Mesodermal cell (in vitro differentiated cells): Measurements from ENCODE around the gene PSAPL1.
"Not testable (repeated sequence)": the region's sequence is repeated elsewhere in the genome, so short reads cannot be mapped to it uniquely, and the experiment has no call there.

Experiments used
- H3K27ac ChIP-seq: 2 replicates; pipeline ENCODE4 v1.7.0; 2013; ENCODE audit warnings: mild to moderate bottlenecking, low read depth, low read length, moderate library complexity; ENCODE audit not compliant: severe bottlenecking
- H3K36me3 ChIP-seq: 2 replicates; pipeline ENCODE4 v1.7.1; 2013; ENCODE audit warnings: mild to moderate bottlenecking, low read length, moderate library complexity; ENCODE audit not compliant: control insufficient read depth, insufficient read depth
- H3K4me1 ChIP-seq: one replicate; pipeline ENCODE4 v1.7.1; 2013; ENCODE audit warnings: mild to moderate bottlenecking, low read length; ENCODE audit not compliant: insufficient read depth, control insufficient read depth, poor library complexity, severe bottlenecking
- H3K4me3 ChIP-seq: 2 replicates; pipeline ENCODE4 v1.7.0; 2013; ENCODE audit warnings: low read length, control low read depth, mild to moderate bottlenecking; ENCODE audit not compliant: insufficient read depth, poor library complexity, severe bottlenecking; ENCODE audit errors: extremely low read depth
- H3K9me3 ChIP-seq: 2 replicates; pipeline ENCODE4 v1.7.1; 2013; ENCODE audit warnings: mild to moderate bottlenecking, low read length, moderate library complexity; ENCODE audit not compliant: control insufficient read depth
- WGBS, 2 experiments: methylation state at CpG; one replicate each; pipeline ENCODE4 v1.1.5; 2013; ENCODE audit warnings: missing lambda C conversion rate in 2 of 2; ENCODE audit not compliant: insufficient coverage in 2 of 2; 5-methylcytosine and 5-hydroxymethylcytosine counted together

Gene PSAPL1

DNA sequence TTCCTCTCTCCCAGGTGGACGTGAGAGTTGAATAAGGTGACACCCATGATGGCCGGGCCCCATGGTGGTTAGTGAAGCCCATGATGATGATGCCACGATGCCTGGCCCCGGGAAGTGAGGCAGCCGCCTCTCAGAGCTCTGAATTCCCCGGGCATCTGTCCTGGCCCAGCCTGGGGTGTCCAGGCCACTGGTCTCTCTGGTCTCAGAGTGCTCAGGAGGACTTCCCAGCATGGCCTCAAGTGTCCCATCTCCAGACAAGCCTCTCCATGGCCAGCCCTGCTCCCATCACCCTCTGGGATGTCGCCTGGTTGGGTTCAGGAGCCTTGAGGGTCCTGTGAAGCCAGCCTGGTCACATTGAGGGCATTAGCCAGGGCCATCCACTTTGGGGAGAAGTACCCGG, 24.7 kb upstream of the PSAPL1 start:
- H3K36me3 ChIP-seq, result no peaks in the 10 kb centered on the region
- 78 to 87% methylated on average over 5 to 8 of the region's 8 CpGs for WGBS, 2 experiments
- H3K4me1 ChIP-seq, result no peaks in the 10 kb centered on the region
- H3K27ac ChIP-seq, result no peak overlapping the region
- no peak overlapping the region for H3K4me3 ChIP-seq
- H3K9me3 ChIP-seq, result no peaks in the 10 kb centered on the region

DNA sequence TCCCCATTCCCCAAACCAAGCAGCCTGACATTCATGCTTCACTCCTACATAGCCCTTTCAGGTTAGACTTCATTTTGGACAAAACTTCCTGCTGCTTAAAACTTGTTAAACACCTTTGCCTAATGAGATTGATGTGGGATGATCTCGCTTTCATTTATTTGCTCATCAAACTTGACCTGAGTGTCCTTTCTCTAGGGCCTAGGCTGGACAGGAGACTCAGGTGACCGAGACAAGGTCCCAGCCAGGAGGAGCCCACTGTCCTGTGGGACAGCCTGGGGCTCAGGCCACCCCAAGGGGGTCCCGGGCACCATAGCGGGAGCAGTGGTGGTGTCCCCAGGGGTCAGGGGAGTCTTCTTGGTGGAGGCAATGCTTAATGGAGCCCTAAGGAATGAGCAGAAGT, 23.7 kb upstream of the PSAPL1 start:
- WGBS, 2 experiments, result 90 to 95% methylated on average over 3 to 4 of the region's 4 CpGs

DNA sequence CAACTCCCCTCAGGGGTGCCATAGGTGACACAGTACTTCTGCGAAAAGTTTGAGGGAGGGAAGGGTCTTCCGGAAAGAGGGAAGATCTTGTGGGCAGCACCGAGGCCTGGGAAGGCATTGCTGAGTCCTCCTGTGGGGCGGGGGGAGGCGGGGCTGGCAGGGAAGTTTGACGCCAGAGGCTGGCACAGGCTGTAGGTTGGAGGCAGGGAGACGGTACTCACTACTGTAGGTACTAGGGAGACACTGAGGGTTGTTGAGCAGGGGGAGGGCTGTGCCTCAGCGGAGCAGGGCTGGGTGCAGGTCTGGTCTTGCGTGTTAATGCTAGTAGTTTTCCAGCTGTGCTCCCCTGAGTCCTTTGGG, 23.3 kb upstream of the PSAPL1 start:
- no peaks in the 10 kb centered on the region for H3K36me3 ChIP-seq
- H3K4me1 ChIP-seq, result no peaks in the 10 kb centered on the region
- no peak overlapping the region for H3K27ac ChIP-seq
- 83 to 90% methylated on average over 2 to 7 of the region's 9 CpGs for WGBS, 2 experiments
- no peak overlapping the region for H3K4me3 ChIP-seq
- no peaks in the 10 kb centered on the region for H3K9me3 ChIP-seq

More for the DNA sequence above, 23.7 kb upstream of the PSAPL1 start:
- Histone ChIP-seq H3K4me1 (no peaks in the 10 kb centered on the region), H3K4me3 (no peak overlapping the region), H3K27ac (no peak overlapping the region), H3K9me3 (no peaks in the 10 kb centered on the region), H3K36me3 (no peaks in the 10 kb centered on the region)

DNA sequence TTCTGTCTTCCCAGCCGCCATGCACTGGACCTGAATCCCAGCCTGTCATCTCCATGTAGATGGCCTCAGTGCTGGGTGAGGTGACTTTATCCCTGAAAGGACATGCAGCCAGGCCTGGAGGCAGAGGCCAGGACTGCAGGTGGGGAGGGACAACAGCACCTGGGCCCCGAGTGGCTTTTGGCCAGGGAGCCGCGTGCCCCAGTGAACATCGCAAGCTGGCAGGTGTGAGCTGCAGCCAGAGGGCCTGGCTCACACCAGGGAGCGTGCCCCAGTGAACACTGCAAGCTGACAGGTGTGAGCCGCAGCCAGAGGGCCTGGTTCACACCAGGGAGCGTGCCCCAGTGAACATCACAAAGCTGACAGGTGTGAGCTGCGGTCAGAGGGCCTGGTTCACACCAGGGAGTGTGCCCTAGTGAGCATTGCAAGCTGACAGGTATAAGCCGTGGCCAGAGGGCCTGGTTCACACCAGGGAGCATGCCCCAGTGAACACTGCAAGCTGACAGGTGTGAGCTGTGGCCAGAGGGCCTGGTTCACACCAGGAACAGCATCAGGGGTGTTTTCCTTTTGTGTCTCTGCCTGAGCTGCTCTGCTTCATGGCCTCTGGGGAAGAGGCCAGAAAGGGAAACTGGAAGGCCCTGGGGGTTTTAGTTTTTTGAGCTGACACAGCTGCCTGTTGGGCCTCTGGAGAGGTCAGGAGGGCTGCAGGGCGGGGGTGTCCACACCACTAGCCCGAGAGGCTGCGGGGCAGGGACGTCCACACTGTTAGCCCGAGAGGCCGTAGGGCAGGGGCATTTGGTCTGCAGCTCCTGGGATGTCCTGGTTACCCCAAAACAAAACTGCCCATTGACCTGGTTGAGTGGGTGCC, 22.7 kb upstream of the PSAPL1 start:
- Histone ChIP-seq H3K4me3 (no peak overlapping the region), H3K4me1 (no peaks in the 10 kb centered on the region), H3K27ac (no peak overlapping the region), H3K9me3 (no peaks in the 10 kb centered on the region), H3K36me3 (no peaks in the 10 kb centered on the region)
- 88 to 90% methylated on average over 13 to 15 of the region's 16 CpGs for WGBS, 2 experiments

DNA sequence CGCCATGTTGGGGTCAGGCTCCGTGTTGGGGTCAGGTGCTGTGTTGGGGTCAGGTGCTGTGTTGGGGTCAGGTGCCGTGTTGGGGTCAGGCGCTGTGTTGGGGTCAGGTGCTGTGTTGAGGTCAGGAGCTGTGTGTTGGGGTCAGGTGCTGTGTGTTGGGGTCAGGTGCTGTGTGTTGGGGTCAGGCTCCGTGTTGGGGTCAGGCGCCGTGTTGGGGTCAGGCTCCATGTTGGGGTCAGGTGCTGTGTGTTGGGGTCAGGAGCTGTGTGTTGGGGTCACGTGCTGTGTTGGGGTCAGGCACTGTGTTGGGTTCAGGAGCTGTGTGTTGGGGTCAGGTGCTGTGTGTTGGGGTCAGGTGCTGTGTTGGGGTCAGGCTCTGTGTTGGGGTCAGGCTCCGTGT, 18.1 kb upstream of the PSAPL1 start:
- H3K36me3 ChIP-seq, H3K4me1 ChIP-seq, H3K9me3 ChIP-seq, H3K27ac ChIP-seq, H3K4me3 ChIP-seq: not testable (repeated sequence)
- 73 to 79% methylated on average over 3 to 4 of the region's 9 CpGs for WGBS, 2 experiments

DNA sequence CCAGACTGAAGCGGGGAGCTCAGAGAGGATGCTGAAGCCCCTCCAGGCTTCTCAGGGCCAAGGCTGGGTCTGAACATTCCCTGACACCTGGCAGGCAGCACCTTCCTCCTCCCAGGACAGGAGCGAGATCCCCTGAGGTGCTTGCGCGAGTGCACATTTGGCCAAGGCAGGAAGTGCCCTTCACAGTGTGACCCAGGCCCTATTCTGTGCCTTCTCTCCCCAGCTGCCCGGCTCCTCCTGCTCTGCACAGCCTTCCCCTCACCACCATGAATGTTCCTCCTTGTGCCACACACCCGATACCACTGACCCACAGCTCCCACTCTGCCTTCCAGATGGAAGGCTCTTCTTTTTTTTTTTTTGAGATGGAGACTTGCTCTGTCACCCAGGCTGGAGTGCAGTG, 17.1 kb upstream of the PSAPL1 start:
- 85 to 95% methylated on average over 4 to 5 of the region's 6 CpGs for whole genome bisulfite sequencing, 2 experiments
- Histone ChIP-seq H3K27ac (no peak overlapping the region), H3K4me3 (no peak overlapping the region), H3K9me3 (no peaks in the 10 kb centered on the region), H3K36me3 (no peaks in the 10 kb centered on the region), H3K4me1 (no peaks in the 10 kb centered on the region)

DNA sequence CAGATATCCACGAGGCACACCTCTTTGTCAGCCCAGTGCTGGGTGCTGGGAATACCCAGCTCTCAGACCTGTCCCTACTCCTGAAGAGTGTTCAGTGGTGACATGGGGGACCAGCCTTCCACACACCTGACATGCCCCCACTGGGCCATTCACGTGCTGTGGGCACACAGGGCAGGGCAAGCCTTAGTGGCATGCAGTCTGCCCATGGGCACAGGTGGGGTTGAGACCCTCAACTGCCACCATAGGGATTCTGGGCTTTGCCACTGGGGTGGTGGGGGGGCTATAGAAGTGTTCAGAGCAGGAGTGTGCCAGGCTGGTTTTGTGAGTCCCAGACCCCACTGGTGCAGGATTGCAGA, 16.7 kb upstream of the PSAPL1 start:
- H3K36me3 ChIP-seq, result no peaks in the 10 kb centered on the region
- no peak overlapping the region for H3K27ac ChIP-seq
- H3K4me3 ChIP-seq, result no peak overlapping the region
- WGBS, 2 experiments, result 40 to 88% methylated on average over 1 to 2 of the region's 2 CpGs
- H3K4me1 ChIP-seq, result no peaks in the 10 kb centered on the region
- no peaks in the 10 kb centered on the region for H3K9me3 ChIP-seq

DNA sequence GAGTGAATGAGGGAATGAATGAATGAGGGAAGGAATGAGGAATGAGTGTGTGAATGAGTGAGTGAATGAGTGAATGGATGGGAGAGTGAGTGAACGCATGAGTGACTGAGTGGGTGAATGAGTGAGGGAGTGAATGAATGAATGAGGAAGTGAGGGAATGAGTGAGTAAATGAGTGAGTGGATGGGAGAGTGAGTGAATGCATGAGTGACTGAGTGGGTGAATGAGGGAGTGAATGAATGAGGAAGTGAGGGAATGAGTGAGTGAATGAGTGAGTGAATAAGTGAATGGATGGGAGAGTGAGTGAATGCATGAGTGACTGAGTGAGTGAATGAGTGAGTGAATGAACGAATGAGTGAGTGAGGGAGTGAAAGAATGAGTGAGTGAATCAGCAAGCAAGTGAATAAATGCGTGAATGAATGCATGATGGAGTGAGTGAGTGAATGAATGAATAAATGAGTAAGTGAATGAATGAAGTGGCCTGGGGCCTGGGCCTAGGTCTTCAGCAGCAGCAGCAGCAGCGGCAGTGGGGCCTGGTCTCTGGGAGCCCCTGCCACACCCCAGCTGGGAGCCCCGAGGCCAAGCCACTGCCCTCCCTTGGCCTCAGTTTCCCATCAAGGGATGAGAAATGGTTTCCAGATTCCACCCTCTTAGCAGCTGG, 16.2 kb upstream of the PSAPL1 start:
- Histone ChIP-seq H3K36me3 (no peaks in the 10 kb centered on the region), H3K4me3 (no peak overlapping the region), H3K9me3 (no peaks in the 10 kb centered on the region), H3K27ac (no peak overlapping the region), H3K4me1 (no peaks in the 10 kb centered on the region)
- 76 to 77% methylated on average over 5 of the region's 5 CpGs for WGBS, 2 experiments

DNA sequence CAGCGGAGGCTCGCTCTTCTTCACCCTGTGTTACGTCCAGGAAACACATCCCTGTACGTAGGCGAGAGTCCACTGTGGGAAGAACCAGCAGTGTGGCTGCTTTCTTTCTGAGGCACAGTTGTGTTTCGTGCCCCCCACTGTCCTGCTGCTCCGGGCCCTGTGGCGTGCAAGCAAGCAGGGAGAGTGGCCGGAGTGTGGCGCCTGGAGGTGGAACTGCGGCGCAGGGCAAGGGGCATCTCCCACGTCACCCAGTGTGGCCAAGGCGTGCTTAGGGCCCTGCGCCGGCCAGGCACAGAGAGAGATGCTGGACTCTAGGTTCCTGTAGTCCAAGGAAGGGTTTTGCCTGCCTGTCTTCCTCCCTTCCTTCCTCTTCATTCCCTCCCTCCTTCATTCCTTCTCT, 13.3 kb upstream of the PSAPL1 start:
- Histone ChIP-seq H3K36me3 (no peaks in the 10 kb centered on the region), H3K27ac (no peak overlapping the region), H3K4me3 (no peak overlapping the region), H3K9me3 (no peaks in the 10 kb centered on the region), H3K4me1 (no peaks in the 10 kb centered on the region)
- 73 to 75% methylated on average over 16 of the region's 16 CpGs for WGBS, 2 experiments

DNA sequence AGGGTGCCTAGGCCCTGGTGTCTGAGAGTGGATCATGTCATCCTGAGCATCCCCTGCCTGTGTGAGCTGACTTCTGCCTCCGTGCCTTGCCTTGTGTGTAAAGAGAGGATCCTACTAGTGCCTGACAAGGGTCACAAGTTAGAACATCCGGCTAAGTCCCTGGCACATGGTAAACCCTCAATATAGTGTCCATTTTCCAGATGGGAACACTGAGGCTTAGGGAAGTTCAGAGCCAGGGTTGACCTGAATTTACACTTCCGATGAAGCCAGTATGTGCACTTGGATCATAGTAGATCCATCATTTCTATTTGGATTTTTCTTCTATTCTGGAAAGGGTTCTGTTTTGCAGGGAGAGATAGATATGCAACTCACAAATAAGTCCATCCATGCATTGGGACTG, 12.5 kb upstream of the PSAPL1 start:
- WGBS, 2 experiments, result 77 to 91% methylated on average over 3 of the region's 3 CpGs
- H3K27ac ChIP-seq, result no peak overlapping the region
- H3K9me3 ChIP-seq, result no peaks in the 10 kb centered on the region
- H3K4me3 ChIP-seq, result no peak overlapping the region
- H3K36me3 ChIP-seq, result no peaks in the 10 kb centered on the region
- H3K4me1 ChIP-seq, result peaks cover 5% of the 10 kb centered on the region

DNA sequence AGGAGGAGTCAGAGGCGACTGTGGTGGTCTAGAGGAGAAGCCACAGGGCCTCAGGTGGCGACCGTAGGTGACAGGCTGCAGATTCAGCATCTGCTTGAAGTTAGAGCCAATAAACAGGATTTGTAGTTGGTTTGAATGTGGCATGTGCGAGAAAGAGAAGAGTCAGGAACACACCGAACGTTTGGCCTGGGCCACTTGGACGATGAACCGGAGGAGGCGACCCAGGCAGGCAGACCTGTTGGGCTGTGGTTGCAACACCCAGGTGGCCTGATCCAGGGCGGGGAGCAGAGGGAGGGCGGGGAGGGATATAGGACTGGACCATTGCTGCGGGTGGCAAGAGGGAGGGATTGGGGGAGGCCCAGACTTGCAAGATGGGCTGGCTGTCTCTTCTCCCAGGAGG, 10.0 kb upstream of the PSAPL1 start:
- 80 to 90% methylated on average over 10 of the region's 12 CpGs for WGBS, 2 experiments
- H3K36me3 ChIP-seq, result no peaks in the 10 kb centered on the region
- no peaks in the 10 kb centered on the region for H3K9me3 ChIP-seq
- H3K4me1 ChIP-seq, result peaks cover 5% of the 10 kb centered on the region
- no peak overlapping the region for H3K4me3 ChIP-seq
- H3K27ac ChIP-seq, result no peak overlapping the region
